Fibroblast of the conjunctiva (primary cell): ENCODE data around the gene USH1G.
"Not testable (repeated sequence)": the region's sequence is repeated elsewhere in the genome, so short reads cannot be mapped to it uniquely, and the experiment has no call there.

ENCODE experiments used
- DNase-seq: peaks from one replicate; pipeline ENCODE4 v3.0.0-alpha.2; 2010; ENCODE audit warnings: low read depth

USH1G gene

GRCh38 chr17:74922694-74923537, at the start of gene USH1G:
Gene USH1G (minus strand): TSS chr17:74923255. CDS start chr17:74923073, 182 bp downstream.
- DNase-seq = no peak

GRCh38 chr17:74972107-74972972, 49.3 kb upstream of the USH1G start, which contains the start of gene HID1:
Gene HID1 (minus strand): TSS chr17:74972759. CDS start chr17:74972656, 103 bp downstream.
- DNase-seq = no peak

GRCh38 chr17:74971842-74972106, 48.7 kb upstream of the USH1G start:
- DNase-seq = no peak

- no peak for DNase-seq
Measured at GRCh38 chr17:74971069-74971841, 48.2 kb upstream of the USH1G start.

GRCh38 chr17:74970395-74970794, 47.3 kb upstream of the USH1G start:
- no peak for DNase-seq

- DNase-seq = not testable (repeated sequence)
Measured at GRCh38 chr17:74969501-74969900, 46.4 kb upstream of the USH1G start.

GRCh38 chr17:74968361-74968780, 45.3 kb upstream of the USH1G start:
- DNase-seq = no peak

- DNase-seq = no peak
Measured at GRCh38 chr17:74964988-74965622, 42.0 kb upstream of the USH1G start.

GRCh38 chr17:74964246-74964761, 41.2 kb upstream of the USH1G start:
- no peak for DNase-seq

GRCh38 chr17:74963656-74964055, 40.6 kb upstream of the USH1G start:
- no peak for DNase-seq

GRCh38 chr17:74962622-74963394, 39.8 kb upstream of the USH1G start:
- no peak for DNase-seq

- DNase-seq = peak; percentile 81
Measured at GRCh38 chr17:74961657-74962350, 38.7 kb upstream of the USH1G start.

- DNase-seq = no peak
Measured at GRCh38 chr17:74960570-74961342, 37.7 kb upstream of the USH1G start.

GRCh38 chr17:74959826-74960515, 36.9 kb upstream of the USH1G start:
- DNase-seq = no peak

- no peak for DNase-seq
Measured at GRCh38 chr17:74957935-74958740, 35.1 kb upstream of the USH1G start.

GRCh38 chr17:74956093-74956492, 33.0 kb upstream of the USH1G start:
- no peak for DNase-seq

GRCh38 chr17:74954665-74955421, 31.8 kb upstream of the USH1G start:
- no peak for DNase-seq
